Measurements from ENCODE around the gene THADA. TPM values are rescaled to one million over a fixed set of nuclear protein-coding genes. Genes with fewer than 3 reads are reported as not detected.
"Not testable (repeated sequence)": the region's sequence is repeated elsewhere in the genome, so short reads cannot be mapped to it uniquely, and the experiment has no call there.

THADA gene
- polyA plus RNA-seq, 1 donor (not counting 4 experiments of a cell fraction or from before 2014, with no cell fraction given): 22.6 TPM

- peaks cover 7 to 10% of the 10 kb centered on the region in 2 experiments for H3K36me3 ChIP-seq (ENCODE audit: control insufficient read depth in 2 of 2, extremely low read depth in 1 of 2, insufficient read depth in 2 of 2, low read length in 2 of 2)
- H3K79me2 ChIP-seq (ENCODE audit: control insufficient read depth, insufficient read depth, low read length): no peaks in the 10 kb centered on the region
- no peak overlapping the region for H3K4me2 ChIP-seq (ENCODE audit: control insufficient read depth, extremely low read depth, insufficient read depth, low read depth, low read length)
- no peaks in the 10 kb centered on the region for H3K27me3 ChIP-seq (ENCODE audit: control insufficient read depth, extremely low read depth, insufficient read depth, low read length)
- no peak overlapping the region for H2AFZ ChIP-seq (ENCODE audit: control insufficient read depth, low read length)
- H3K9ac ChIP-seq (ENCODE audit: control insufficient read depth, extremely low read depth, insufficient read depth, low read length): no peak overlapping the region
- TF ChIP-seq CTCF (optimal IDR thresholded peaks at IDR 0.05 in 1 of 3, IDR thresholded peaks at IDR 0.05 in 1 of 3, conservative IDR thresholded peaks at IDR 0.05 in 1 of 3; ENCODE audit: extremely low read depth in 1 of 3, insufficient read depth in 2 of 3, low read length in 3 of 3) (no peak), EZH2 (IDR thresholded peaks at IDR 0.05; ENCODE audit: low read length) (no peak)
- dilution Hi-C loops (cut with MboI; ENCODE audit: extremely low pct_ligation_motif_present, low sequenced_read_pairs): no loop called here
- no peaks in the 10 kb centered on the region for H3K4me1 ChIP-seq (ENCODE audit: control insufficient read depth, extremely low read depth, insufficient read depth, low read length)
- no peak overlapping the region for H3K27ac ChIP-seq (ENCODE audit: control insufficient read depth, insufficient read depth, low read length)
- no peaks in the 10 kb centered on the region for H3K9me3 ChIP-seq (ENCODE audit: control insufficient read depth, low read depth, low read length)
- FAIRE-seq: no peak
- H4K20me1 ChIP-seq (ENCODE audit: control insufficient read depth, extremely low read depth, insufficient read depth, low read length): no peaks in the 10 kb centered on the region
- DNase-seq (ENCODE audit: low read depth, low spot score): no peak
- no peak overlapping the region for H3K4me3 ChIP-seq (ENCODE audit: control insufficient read depth in 2 of 3, extremely low read depth in 1 of 3, insufficient read depth in 2 of 3, low read depth in 1 of 3, low read length in 3 of 3)
- H3K9me1 ChIP-seq (ENCODE audit: control insufficient read depth, extremely low read depth, insufficient read depth, low read length): no peaks in the 10 kb centered on the region
Observed at GRCh38 chr2:43553341-43553855, 42.4 kb downstream of the THADA start.

- TF ChIP-seq CTCF (optimal IDR thresholded peaks at IDR 0.05 in 1 of 3, IDR thresholded peaks at IDR 0.05 in 1 of 3, conservative IDR thresholded peaks at IDR 0.05 in 1 of 3; ENCODE audit: extremely low read depth in 1 of 3, insufficient read depth in 2 of 3, low read length in 3 of 3) (no peak), EZH2 (IDR thresholded peaks at IDR 0.05; ENCODE audit: low read length) (no peak)
- no peaks in the 10 kb centered on the region for H3K4me1 ChIP-seq (ENCODE audit: control insufficient read depth, extremely low read depth, insufficient read depth, low read length)
- FAIRE-seq (no peak), DNase-seq (ENCODE audit: low read depth, low spot score) (no peak)
- no peaks in the 10 kb centered on the region for H3K9me1 ChIP-seq (ENCODE audit: control insufficient read depth, extremely low read depth, insufficient read depth, low read length)
- H3K9ac ChIP-seq (ENCODE audit: control insufficient read depth, extremely low read depth, insufficient read depth, low read length): no peak overlapping the region
- no peak overlapping the region for H3K4me3 ChIP-seq (ENCODE audit: control insufficient read depth in 2 of 3, extremely low read depth in 1 of 3, insufficient read depth in 2 of 3, low read depth in 1 of 3, low read length in 3 of 3)
- no peak overlapping the region for H3K4me2 ChIP-seq (ENCODE audit: control insufficient read depth, extremely low read depth, insufficient read depth, low read depth, low read length)
- H3K36me3 ChIP-seq (ENCODE audit: control insufficient read depth in 2 of 2, extremely low read depth in 1 of 2, insufficient read depth in 2 of 2, low read length in 2 of 2): peaks cover 3 to 10% of the 10 kb centered on the region in 2 experiments
- H4K20me1 ChIP-seq (ENCODE audit: control insufficient read depth, extremely low read depth, insufficient read depth, low read length): no peaks in the 10 kb centered on the region
- H2AFZ ChIP-seq (ENCODE audit: control insufficient read depth, low read length): no peak overlapping the region
- no peaks in the 10 kb centered on the region for H3K79me2 ChIP-seq (ENCODE audit: control insufficient read depth, insufficient read depth, low read length)
- H3K9me3 ChIP-seq (ENCODE audit: control insufficient read depth, low read depth, low read length): no peaks in the 10 kb centered on the region
- no peaks in the 10 kb centered on the region for H3K27me3 ChIP-seq (ENCODE audit: control insufficient read depth, extremely low read depth, insufficient read depth, low read length)
- dilution Hi-C loops (cut with MboI; ENCODE audit: extremely low pct_ligation_motif_present, low sequenced_read_pairs): no loop called here
- H3K27ac ChIP-seq (ENCODE audit: control insufficient read depth, insufficient read depth, low read length): no peak overlapping the region
Observed at GRCh38 chr2:43551990-43552389, 43.8 kb downstream of the THADA start.

- H3K4me3 ChIP-seq (ENCODE audit: control insufficient read depth in 2 of 3, extremely low read depth in 1 of 3, insufficient read depth in 2 of 3, low read depth in 1 of 3, low read length in 3 of 3); H2AFZ ChIP-seq (ENCODE audit: control insufficient read depth, low read length); H3K4me2 ChIP-seq (ENCODE audit: control insufficient read depth, extremely low read depth, insufficient read depth, low read depth, low read length); H3K9me1 ChIP-seq (ENCODE audit: control insufficient read depth, extremely low read depth, insufficient read depth, low read length); H3K36me3 ChIP-seq (ENCODE audit: control insufficient read depth in 2 of 2, extremely low read depth in 1 of 2, insufficient read depth in 2 of 2, low read length in 2 of 2); H3K9ac ChIP-seq (ENCODE audit: control insufficient read depth, extremely low read depth, insufficient read depth, low read length); H3K79me2 ChIP-seq (ENCODE audit: control insufficient read depth, insufficient read depth, low read length); H3K27ac ChIP-seq (ENCODE audit: control insufficient read depth, insufficient read depth, low read length); FAIRE-seq; H4K20me1 ChIP-seq (ENCODE audit: control insufficient read depth, extremely low read depth, insufficient read depth, low read length); H3K4me1 ChIP-seq (ENCODE audit: control insufficient read depth, extremely low read depth, insufficient read depth, low read length); H3K27me3 ChIP-seq (ENCODE audit: control insufficient read depth, extremely low read depth, insufficient read depth, low read length); H3K9me3 ChIP-seq (ENCODE audit: control insufficient read depth, low read depth, low read length); DNase-seq (ENCODE audit: low read depth, low spot score); dilution Hi-C loops (cut with MboI; ENCODE audit: extremely low pct_ligation_motif_present, low sequenced_read_pairs): not testable (repeated sequence)
Observed at GRCh38 chr2:43548381-43548780, 47.5 kb downstream of the THADA start.

Data from keratinocyte (primary cell).